HFF-Myc (cell line): ENCODE results near the gene KCNMA1.

Experiments used
- DNase-seq: peaks from one replicate; pipeline ENCODE4 v3.0.0-alpha.2; 2011; ENCODE audit warnings: low read depth; ENCODE audit errors: extremely low read depth
- H3K4me3 ChIP-seq: replicated peaks from 2 replicates; pipeline ENCODE4 v1.5.1; 2011; ENCODE audit warnings: low read depth, mild to moderate bottlenecking, control low read depth, low read length
- CTCF ChIP-seq: IDR thresholded peaks from 2 replicates; pipeline ENCODE4 v1.5.1; 2012; ENCODE audit warnings: mild to moderate bottlenecking, low read depth, low read length, control low read depth; ENCODE audit errors: missing control alignments

Gene KCNMA1

GRCh38 chr10:76901701-76902100 lies 735.9 kb downstream of the KCNMA1 start:
- no peak overlapping the region for H3K4me3 ChIP-seq
- TF ChIP-seq CTCF, result no peak
- no peak for DNase-seq

- H3K4me3 ChIP-seq, result no peak overlapping the region
- peak; percentile 51 for DNase-seq
- TF ChIP-seq CTCF, result no peak
Measured at GRCh38 chr10:76899490-76899889, 738.1 kb downstream of the KCNMA1 start.

GRCh38 chr10:76892766-76893479 lies 744.7 kb downstream of the KCNMA1 start:
- no peak overlapping the region for H3K4me3 ChIP-seq
- no peak for DNase-seq
- no peak for TF ChIP-seq CTCF

GRCh38 chr10:76887223-76888010 lies 750.2 kb downstream of the KCNMA1 start:
- DNase-seq, result no peak
- no peak for TF ChIP-seq CTCF
- no peak overlapping the region for H3K4me3 ChIP-seq

GRCh38 chr10:76885816-76886215 lies 751.8 kb downstream of the KCNMA1 start:
- DNase-seq, result no peak
- no peak overlapping the region for H3K4me3 ChIP-seq
- no peak for TF ChIP-seq CTCF

- H3K4me3 ChIP-seq, result no peak overlapping the region
- no peak for DNase-seq
- TF ChIP-seq CTCF, result no peak
Measured at GRCh38 chr10:76884673-76885275, 752.8 kb downstream of the KCNMA1 start.
